NCI-H1417 treated with DMSO at 0.1 percent for 48 hours (cell line): ENCODE results near the gene KRT13.

Source experiments
- DNase-seq: peaks from one replicate; lab custom pipeline; 2025; lab: John Stamatoyannopoulos, UW

The KRT13 gene

GRCh38 chr17:41519501-41520224 is 14.3 kb upstream of the KRT13 start:
- DNase-seq: peak; percentile 34

- peak; percentile 28 for DNase-seq
These were observed 13.5 kb upstream of the KRT13 start, which contains the start of gene KRT15 for GRCh38 chr17:41518789-41519449. TSS of gene KRT15 (minus strand) at chr17:41518890. CDS start at chr17:41518827, 63 bp downstream.

- no peak for DNase-seq
These were observed 12.6 kb upstream of the KRT13 start for GRCh38 chr17:41518031-41518430.

- DNase-seq: no peak
These were observed 11.4 kb upstream of the KRT13 start for GRCh38 chr17:41516830-41517283.

GRCh38 chr17:41516147-41516829 is 10.9 kb upstream of the KRT13 start:
- no peak for DNase-seq

GRCh38 chr17:41513168-41513547 is 7.7 kb upstream of the KRT13 start:
- peak; percentile 80 for DNase-seq

- DNase-seq: no peak
These were observed 7.2 kb upstream of the KRT13 start for GRCh38 chr17:41512546-41513167.

GRCh38 chr17:41511716-41512115 is 6.3 kb upstream of the KRT13 start:
- no peak for DNase-seq

- DNase-seq: no peak
These were observed 5.7 kb upstream of the KRT13 start for GRCh38 chr17:41511116-41511515.

GRCh38 chr17:41510251-41511065 is 5.0 kb upstream of the KRT13 start:
- no peak for DNase-seq

- no peak for DNase-seq
These were observed 2.0 kb upstream of the KRT13 start for GRCh38 chr17:41507315-41507880.

GRCh38 chr17:41505809-41506767 is 676 bp upstream of the KRT13 start:
- DNase-seq: no peak

GRCh38 chr17:41504246-41504977 is 1.0 kb downstream of the KRT13 start:
- DNase-seq: no peak

- no peak for DNase-seq
These were observed 2.2 kb downstream of the KRT13 start for GRCh38 chr17:41503202-41503601.

GRCh38 chr17:41500131-41500911 is 5.1 kb downstream of the KRT13 start:
- DNase-seq: no peak

GRCh38 chr17:41499714-41500113 is 5.7 kb downstream of the KRT13 start:
- DNase-seq: no peak

- no peak for DNase-seq
These were observed 7.1 kb downstream of the KRT13 start for GRCh38 chr17:41498276-41498675.

- no peak for DNase-seq
These were observed 8.5 kb downstream of the KRT13 start for GRCh38 chr17:41496803-41497484.
